HEK293 (cell line): ENCODE results near the gene RGS6.

ENCODE experiments used
- CTCF ChIA-PET: fragments of 350-600 bp; formaldehyde crosslinking; extraction: SDS; loops from one replicate; lab custom pipeline; 2021; ENCODE audit warnings: antibody characterized with exemption; lab: Yijun Ruan, JAX
- POLR2A ChIA-PET: fragments of 300-600 bp; formaldehyde crosslinking; extraction: SDS; loops from one replicate; lab custom pipeline; 2020; ENCODE audit warnings: antibody characterized with exemption, inconsistent platforms; lab: Yijun Ruan, JAX
- H3K27ac ChIP-seq: fragments of 200-500 bp; sonication (Bioruptor generic); 2 replicates; pipeline ENCODE4 v1.5.1; 2014; ENCODE audit warnings: low read depth, low read length, control low read depth, inconsistent platforms; ENCODE audit errors: extremely low read depth
- H3K36me3 ChIP-seq, 2 experiments: fragments of 200-500 bp in 1 of 2; sonication (Bioruptor generic) in 1 of 2; 1 replicate in 1 of 2; 2 replicates in 1 of 2; pipeline ENCODE4 v1.5.1; 2014 to 2017; ENCODE audit warnings: inconsistent platforms in 2 of 2, low read length in 2 of 2; ENCODE audit not compliant: control insufficient read depth in 2 of 2, insufficient read depth in 1 of 2
- H3K4me1 ChIP-seq: fragments of 200-500 bp; sonication (Bioruptor generic); 2 replicates; pipeline ENCODE4 v1.5.1; 2014; ENCODE audit warnings: mild to moderate bottlenecking, low read length, inconsistent platforms; ENCODE audit not compliant: control insufficient read depth, insufficient read depth
- H3K4me3 ChIP-seq: 2 replicates; pipeline ENCODE4 v1.5.1; 2011; ENCODE audit warnings: low read depth, mild to moderate bottlenecking, control low read depth, low read length, moderate library complexity
- H3K9me3 ChIP-seq: fragments of 200-500 bp; sonication (Bioruptor generic); 2 replicates; pipeline ENCODE4 v1.5.1; 2014; ENCODE audit warnings: low read depth, low read length, inconsistent platforms; ENCODE audit not compliant: control insufficient read depth, insufficient read depth
- GFI1B ChIP-seq: fragments of 450-650 bp; formaldehyde crosslinking; IDR thresholded peaks from 2 replicates; pipeline ENCODE4 v1.5.1; 2016; ENCODE audit warnings: missing biosample characterization, missing genetic modification characterization
- GLI2 ChIP-seq: fragments of 450-650 bp; formaldehyde crosslinking; IDR thresholded peaks from 2 replicates; pipeline ENCODE4; 2017; ENCODE audit warnings: missing biosample characterization, missing genetic modification characterization, low read depth, borderline replicate concordance
- PRDM2 ChIP-seq: fragments of 450-650 bp; formaldehyde crosslinking; IDR thresholded peaks from 2 replicates; pipeline ENCODE4 v1.5.1; 2016; ENCODE audit warnings: missing biosample characterization, missing genetic modification characterization, borderline replicate concordance
- PRDM6 ChIP-seq: fragments of 450-650 bp; formaldehyde crosslinking; IDR thresholded peaks from 2 replicates; pipeline ENCODE4 v1.5.1; 2017; ENCODE audit warnings: missing biosample characterization, missing genetic modification characterization
- TRIM28 ChIP-seq: IDR thresholded peaks from 2 replicates; pipeline ENCODE4 v1.6.1; 2011; ENCODE audit warnings: low read length, control low read depth, borderline replicate concordance
- ZBTB49 ChIP-seq: fragments of 450-650 bp; formaldehyde crosslinking; IDR thresholded peaks from 2 replicates; pipeline ENCODE4 v1.5.1; 2016; ENCODE audit warnings: missing biosample characterization, missing genetic modification characterization, low read depth
- ZBTB6 ChIP-seq: fragments of 450-650 bp; formaldehyde crosslinking; IDR thresholded peaks from 2 replicates; pipeline ENCODE4 v1.5.1; 2017; ENCODE audit warnings: missing biosample characterization, missing genetic modification characterization
- ZFHX2 ChIP-seq: fragments of 450-650 bp; formaldehyde crosslinking; conservative IDR thresholded peaks from 2 replicates; pipeline ENCODE4 v1.5.1; 2016; ENCODE audit warnings: missing biosample characterization, missing genetic modification characterization
- ZFP69B ChIP-seq: fragments of 450-650 bp; formaldehyde crosslinking; IDR thresholded peaks from 2 replicates; pipeline ENCODE4 v1.5.1; 2016; ENCODE audit warnings: missing biosample characterization, missing genetic modification characterization
- ZNF211 ChIP-seq: fragments of 450-650 bp; formaldehyde crosslinking; IDR thresholded peaks from 2 replicates; pipeline ENCODE4 v1.5.1; 2016; ENCODE audit warnings: low read depth, missing biosample characterization, missing genetic modification characterization
- ZNF26 ChIP-seq: fragments of 450-650 bp; formaldehyde crosslinking; IDR thresholded peaks from 2 replicates; pipeline ENCODE4 v1.5.1; 2016; ENCODE audit warnings: missing biosample characterization, missing genetic modification characterization
- ZNF280D ChIP-seq: fragments of 450-650 bp; formaldehyde crosslinking; IDR thresholded peaks from 2 replicates; pipeline ENCODE4 v1.5.1; 2016; ENCODE audit warnings: missing biosample characterization, missing genetic modification characterization
- ZNF324 ChIP-seq: fragments of 450-650 bp; formaldehyde crosslinking; IDR thresholded peaks from 2 replicates; pipeline ENCODE4 v1.5.1; 2016; ENCODE audit warnings: missing biosample characterization, missing genetic modification characterization
- ZNF394 ChIP-seq: fragments of 450-650 bp; formaldehyde crosslinking; IDR thresholded peaks from 2 replicates; pipeline ENCODE4 v1.5.1; 2016; ENCODE audit warnings: missing biosample characterization, missing genetic modification characterization, mild to moderate bottlenecking, moderate library complexity, borderline replicate concordance
- ZNF560 ChIP-seq: fragments of 450-650 bp; formaldehyde crosslinking; IDR thresholded peaks from 2 replicates; pipeline ENCODE4 v1.5.1; 2017; ENCODE audit warnings: missing biosample characterization, missing genetic modification characterization, borderline replicate concordance
- ZNF664 ChIP-seq: fragments of 450-650 bp; formaldehyde crosslinking; IDR thresholded peaks from 2 replicates; pipeline ENCODE4 v1.5.1; 2016; ENCODE audit warnings: missing biosample characterization, missing genetic modification characterization
- ZNF707 ChIP-seq: fragments of 450-650 bp; formaldehyde crosslinking; IDR thresholded peaks from 2 replicates; pipeline ENCODE4 v1.5.1; 2016; ENCODE audit warnings: missing biosample characterization, missing genetic modification characterization
- ZNF747 ChIP-seq: fragments of 450-650 bp; formaldehyde crosslinking; IDR thresholded peaks from 2 replicates; pipeline ENCODE4 v1.5.1; 2016; ENCODE audit warnings: missing biosample characterization, missing genetic modification characterization

Gene RGS6

GRCh38 chr14:72054911-72055310 is 122.7 kb downstream of the RGS6 start (continued):
- TF ChIP-seq GLI2 (tag by site-specific recombination), result no peak
- TF ChIP-seq PRDM6, result no peak
- TF ChIP-seq ZNF747, result no peak
- TF ChIP-seq ZNF664 (tag by site-specific recombination), result no peak
- TF ChIP-seq ZBTB6 (tag by site-specific recombination), result no peak
- TF ChIP-seq ZNF280D (tag by site-specific recombination), result no peak
- no peak for TF ChIP-seq ZNF211 (tag by site-specific recombination)

GRCh38 chr14:72057701-72058285 is 125.6 kb downstream of the RGS6 start:
- CTCF ChIA-PET, result interaction anchor here (1.1 kb wide), 1 partner anchor 35 kb away, joined by 4 read pairs; no protein-coding TSS in a partner anchor
- Histone ChIP-seq H3K36me3 (no peaks in the 10 kb centered on the region), H3K4me1 (no peaks in the 10 kb centered on the region), H3K9me3 (no peaks in the 10 kb centered on the region), H3K27ac (no peak overlapping the region), H3K4me3 (no peak overlapping the region)
- POLR2A ChIA-PET, result no interaction called here
- TF ChIP-seq GFI1B (tag by site-specific recombination), result no peak
- TF ChIP-seq ZNF560 (tag by site-specific recombination), result no peak
- no peak for TF ChIP-seq ZFHX2 (tag by site-specific recombination)
- no peak for TF ChIP-seq ZBTB49 (tag by site-specific recombination)
- TF ChIP-seq ZNF707 (tag by site-specific recombination), result no peak
- TF ChIP-seq PRDM2 (tag by site-specific recombination), result no peak
- TF ChIP-seq ZNF26 (tag by site-specific recombination), result no peak
- no peak for TF ChIP-seq ZNF324 (tag by site-specific recombination)
- no peak for TF ChIP-seq ZBTB6 (tag by site-specific recombination)
- no peak for TF ChIP-seq TRIM28
- TF ChIP-seq ZFP69B (tag by site-specific recombination), result no peak
- no peak for TF ChIP-seq ZNF394 (tag by site-specific recombination)
